Fibroblast of skin of abdomen (primary cell): ENCODE data around the gene WNK1.

ENCODE experiments used
- DNase-seq: peaks from one replicate; pipeline ENCODE4 v3.0.0-alpha.2; 2013

Gene WNK1

DNA sequence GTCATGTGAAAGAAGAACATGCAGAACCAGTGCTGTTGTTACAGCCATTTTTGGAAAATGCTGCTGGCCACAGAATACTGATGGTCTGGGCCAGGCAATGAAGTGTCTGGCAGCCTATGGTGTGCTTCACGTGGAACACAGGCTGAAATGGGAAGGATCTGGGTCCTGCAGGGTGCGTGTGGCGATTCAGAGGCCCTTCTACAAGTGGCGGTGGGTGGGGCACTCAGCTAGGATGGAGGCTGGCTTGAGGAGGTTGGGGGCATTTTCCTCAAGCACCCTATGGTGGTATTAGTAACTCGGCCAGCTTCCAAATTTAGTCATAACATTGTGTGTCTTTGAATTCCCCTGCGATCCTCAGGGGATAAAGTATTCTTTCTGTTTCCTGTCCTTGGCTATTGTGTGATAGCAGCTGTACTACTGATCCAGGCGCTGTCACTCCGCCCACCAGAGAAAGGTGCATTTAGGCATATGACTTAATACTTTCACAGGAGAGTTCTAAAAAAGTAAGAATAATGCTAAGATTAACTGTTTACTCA, 206.3 kb downstream of the WNK1 start:
- no peak for DNase-seq
